Heart right ventricle (tissue), 16 donors: ENCODE measurements around the gene SLC22A23. TPM values are rescaled to one million over a fixed set of nuclear protein-coding genes. Genes with fewer than 3 reads are reported as not detected.

Experiments used
- ATAC-seq, 8 donors: fragments of 200-7000 bp; cut with Tn5 transposase; one replicate each; pipeline ENCODE4 v1.9.1; 2020; ENCODE audit warnings: mild to moderate bottlenecking in 8 of 8, moderate library complexity in 8 of 8, moderate number of reproducible peaks in 1 of 8
- DNase-seq, 2 donors: peaks; one replicate each; pipeline ENCODE4 v3.0.0-alpha.2; 2020
- H3K27ac ChIP-seq, 10 donors: fragments of 200-600 bp; sonication (generic) in 2 of 10; one replicate each; pipeline versions ENCODE4 v1.5.0 to v1.8.0; 2020 to 2022; ENCODE audit warnings: mild to moderate bottlenecking in 3 of 10
- H3K27me3 ChIP-seq, 7 donors: fragments of 200-600 bp; one replicate each; pipeline ENCODE4 v1.8.0; 2021 to 2022; ENCODE audit warnings: mild to moderate bottlenecking in 2 of 7
- H3K36me3 ChIP-seq, 9 donors: fragments of 200-600 bp; sonication (generic) in 1 of 9; one replicate each; pipeline versions ENCODE4 v1.5.0 to v1.8.0; 2020 to 2022; ENCODE audit warnings: mild to moderate bottlenecking in 2 of 9
- H3K4me1 ChIP-seq, 9 donors: fragments of 200-600 bp; sonication (generic) in 1 of 9; one replicate each; pipeline versions ENCODE4 v1.5.0 to v1.8.0; 2020 to 2022; ENCODE audit warnings: mild to moderate bottlenecking in 4 of 9
- H3K4me3 ChIP-seq, 10 donors: fragments of 200-600 bp; sonication (generic) in 2 of 10; one replicate each; pipeline versions ENCODE4 v1.5.0 to v1.8.0; 2020 to 2022; ENCODE audit warnings: mild to moderate bottlenecking in 7 of 10, moderate library complexity in 2 of 10
- H3K9me3 ChIP-seq, 11 donors: fragments of 200-600 bp in 10 of 11; sonication (generic) in 2 of 11; one replicate each; pipeline versions ENCODE4 v1.5.0 to v1.8.0; 2013 to 2022; ENCODE audit warnings: mild to moderate bottlenecking in 2 of 11, control low read depth in 1 of 11, moderate library complexity in 1 of 11
- CTCF ChIP-seq, 9 donors: fragments of 200-600 bp; sonication (generic) in 2 of 9; IDR thresholded peaks; one replicate each; pipeline versions ENCODE4 v1.5.0 to v1.8.0; 2021 to 2022; ENCODE audit warnings: antibody characterized with exemption in 9 of 9, mild to moderate bottlenecking in 5 of 9, moderate library complexity in 1 of 9
- WGBS, 2 donors: extraction: QIAGEN DNeasy Blood & Tissue Kit; methylation state at CpG; one replicate each; pipeline ENCODE4 v1.1.7; 2013; ENCODE audit warnings: inconsistent platforms in 1 of 2; 5-methylcytosine and 5-hydroxymethylcytosine counted together
- intact Hi-C, 10 donors: fragments of 100-400 bp; cut with DNase I; formaldehyde crosslinking; loops; one replicate each; pipeline versions ENCODE4 v1.11.1 to v1.14.2; 2022
- polyA plus RNA-seq, 2 donors: library from polyadenylated mRNA; stranded (reverse); fragments of 200-250 nt; gene quantifications; one replicate each; pipeline ENCODE4 v1.2.3, GENCODE V29; 2013
- total RNA-seq, 10 donors: library from RNA; stranded (reverse); fragmentation: NEBNext Ultra II Directional in 3 of 10; extraction: Animal tissue kit (Norgen Biotek cat#: 25700) in 3 of 10; gene quantifications; one replicate each; pipeline versions ENCODE4 v1.2.1 to v1.2.4, GENCODE V29; 2021 to 2023
- donor health status: Arrhythmogenic right ventricular cardiomyopathy.
- donor health status: ischemic (EF 13 %, LVEDD 7.1; RV severe dilation, severe dysfunction).
- donor health status: healthy with polysubstance abuse.
- donor health status: DM: no; HTN: yes; CAD: no.
- donor health status: DM: no; HTN: no; CAD: no.
- donor health status: ischemic (EF 25% LVEDD 6.9; RV normal size, moderate dysfunction).
- donor health status: ischemic (EF 25% LVEDD 5.7; RV mildly dilated, moderate dysfunction).
- donor health status: healthy.
- donor health status: DM: yes; HTN: yes; CAD: no.
- donor health status: Ischemic cardiomyopathy.
- donor health status: ischemic (EF 35%, LVEDD 5.7; RV mildly dilated, moderate dysfunction).
- donor health status: nonischemic (EF 11% LVEDD 7.7; RV severe dilation, severe dysfunction).
- donor health status: DM: yes; HTN: yes; CAD: no.
- donor health status: PGD.
- donor health status: ischemic (EF 29% LVEDD 5.4; RV normal size, mild dysfunction).
- donor health status: nonischemic (EF 23%, LVEDD 6.1; RV moderate dilation, normal function).

The SLC22A23 gene
- total and polyA plus RNA-seq, 12 donors: 1.9 to 7.8 (median 5.1) TPM

GRCh38 chr6:3439961-3440360 is 16.9 kb downstream of the SLC22A23 start:
- Histone ChIP-seq H3K27me3 (no peaks in the 10 kb centered on the region), H3K4me3 (no peak overlapping the region), H3K9me3 (no peaks in the 10 kb centered on the region), H3K27ac (no peak overlapping the region), H3K4me1 (peaks cover 0 to 15% (median 0%) of the 10 kb centered on the region in 9 donors), H3K36me3 (no peaks in the 10 kb centered on the region)
- WGBS, 2 donors: 75 to 78% methylated on average over 4 of the region's 4 CpGs
- TF ChIP-seq CTCF (IDR thresholded peaks at IDR 0.05): no peak
- intact Hi-C loops: loop anchor here in 2 of 10 donors (5.0 to 10.0 kb wide), 2 partner anchors 263 to 295 kb away; no protein-coding TSS in a partner anchor
- DNase-seq: no peak
- ATAC-seq: no peak

DNA sequence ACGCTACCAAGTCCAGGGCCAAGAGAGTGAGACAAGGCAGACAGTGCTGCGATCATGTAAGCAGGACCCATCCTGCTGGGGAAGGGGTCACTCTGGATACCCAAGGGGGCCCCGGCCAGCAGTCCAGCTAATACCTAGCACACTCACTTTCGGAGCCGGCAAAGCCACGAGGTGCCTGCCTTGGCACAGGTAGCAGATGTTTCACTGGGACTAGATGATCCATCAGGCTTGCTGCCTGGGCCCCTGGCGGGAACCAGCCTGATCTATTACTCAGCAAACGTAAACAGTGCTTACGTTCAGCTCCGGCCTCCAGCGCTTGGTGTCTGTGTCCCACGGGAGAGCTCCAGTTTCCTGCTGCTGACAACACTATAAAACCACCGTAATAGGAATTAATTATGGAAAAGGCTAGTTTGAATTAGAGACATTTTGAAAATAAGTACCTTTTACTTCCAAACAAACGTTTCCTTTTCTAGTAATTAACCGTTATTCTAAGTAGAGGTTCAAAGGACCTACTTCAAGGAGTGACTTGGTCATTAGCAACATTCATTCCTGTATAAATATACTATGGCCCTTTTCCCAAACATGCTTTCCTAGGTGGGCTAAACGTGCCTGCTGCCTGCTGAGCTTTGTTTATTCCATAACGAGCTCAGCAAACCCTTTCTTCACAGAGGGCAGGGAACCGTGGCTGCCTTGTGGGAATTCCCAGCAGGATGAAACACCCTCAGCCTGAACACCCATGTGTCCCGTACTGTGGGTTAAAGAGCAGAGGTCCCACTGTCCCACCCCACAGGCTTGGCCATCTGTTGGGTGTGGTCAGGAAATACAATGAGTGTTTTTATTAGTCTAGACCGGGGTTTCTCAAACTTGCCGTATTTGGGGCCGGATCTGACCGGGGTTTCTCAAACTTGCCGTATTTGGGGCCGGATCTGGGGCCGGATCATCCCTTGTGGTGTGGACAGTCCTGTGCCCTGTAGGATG is 18.4 kb downstream of the SLC22A23 start:
- ATAC-seq: peak in 4 of 8 donors; percentile 24 to 62 (median 50)

GRCh38 chr6:3433005-3433404 is 23.8 kb downstream of the SLC22A23 start:
- H3K4me3 ChIP-seq: no peak overlapping the region
- TF ChIP-seq CTCF (IDR thresholded peaks at IDR 0.05): no peak
- no peaks in the 10 kb centered on the region for H3K27me3 ChIP-seq
- H3K4me1 ChIP-seq: peaks cover 0 to 3% (median 0%) of the 10 kb centered on the region in 9 donors
- intact Hi-C loops: loop anchor here in 1 of 10 donors (10.0 kb wide), 1 partner anchor 302 kb away; no protein-coding TSS in a partner anchor
- DNase-seq (no peak), ATAC-seq (peak in 1 of 8 donors; percentile 64)
- whole genome bisulfite sequencing, 2 donors: 64 to 74% methylated on average over 4 of the region's 4 CpGs
- H3K36me3 ChIP-seq: no peaks in the 10 kb centered on the region
- no peaks in the 10 kb centered on the region for H3K9me3 ChIP-seq
- no peak overlapping the region for H3K27ac ChIP-seq

More for the DNA sequence above, 18.4 kb downstream of the SLC22A23 start:
- peak overlapping the region in 1 of 10 donors; percentile 29 for H3K27ac ChIP-seq
- TF ChIP-seq CTCF (IDR thresholded peaks at IDR 0.05): no peak
- DNase-seq: no peak
- H3K27me3 ChIP-seq: no peaks in the 10 kb centered on the region
- peaks cover 0 to 15% (median 0%) of the 10 kb centered on the region in 9 donors for H3K4me1 ChIP-seq
- intact Hi-C loops: loop anchor here in 2 of 10 donors (5.0 to 10.0 kb wide), 2 partner anchors 261 to 296 kb away; no protein-coding TSS in a partner anchor
- no peaks in the 10 kb centered on the region for H3K9me3 ChIP-seq
- no peaks in the 10 kb centered on the region for H3K36me3 ChIP-seq
- no peak overlapping the region for H3K4me3 ChIP-seq
- WGBS, 2 donors: 60 to 69% methylated on average over 26 of the region's 26 CpGs

- peaks cover 0 to 8% (median 5%) of the 10 kb centered on the region in 9 donors for H3K4me1 ChIP-seq
- intact Hi-C loops: loop anchor here in 1 of 10 donors (10.0 kb wide), 1 partner anchor 302 kb away; no protein-coding TSS in a partner anchor
- 92% methylated on average over 7 of the region's 7 CpGs for WGBS, 2 donors
- H3K4me3 ChIP-seq: no peak overlapping the region
- no peaks in the 10 kb centered on the region for H3K27me3 ChIP-seq
- TF ChIP-seq CTCF (IDR thresholded peaks at IDR 0.05): no peak
- H3K36me3 ChIP-seq: no peaks in the 10 kb centered on the region
- DNase-seq (no peak), ATAC-seq (no peak)
- no peaks in the 10 kb centered on the region for H3K9me3 ChIP-seq
- no peak overlapping the region for H3K27ac ChIP-seq
Measured at GRCh38 chr6:3432416-3432815, 24.4 kb downstream of the SLC22A23 start.
